ENCODE results near the gene CTCF. TPM values are rescaled to one million over a fixed set of nuclear protein-coding genes. Genes with fewer than 3 reads are reported as not detected.
"Not testable (repeated sequence)": the region's sequence is repeated elsewhere in the genome, so short reads cannot be mapped to it uniquely, and the experiment has no call there.

Gene CTCF
- total RNA-seq, 1 donor from 2014 or later: 25.6 TPM

- no peak for DNase-seq (ENCODE audit: low spot score)
- intact Hi-C loops (cut with DNase I): no loop called here
Observed at GRCh38 chr16:67533024-67533560, 29.2 kb upstream of the CTCF start.

- intact Hi-C loops (cut with DNase I); DNase-seq (ENCODE audit: low spot score): not testable (repeated sequence)
Observed at GRCh38 chr16:67533987-67534386, 28.3 kb upstream of the CTCF start.

GRCh38 chr16:67534431-67534830 is 27.9 kb upstream of the CTCF start:
- intact Hi-C loops (cut with DNase I): no loop called here
- no peak for DNase-seq (ENCODE audit: low spot score)

GRCh38 chr16:67535201-67535600 is 27.1 kb upstream of the CTCF start:
- no peak for DNase-seq (ENCODE audit: low spot score)
- intact Hi-C loops (cut with DNase I): no loop called here

GRCh38 chr16:67537270-67537635 is 25.1 kb upstream of the CTCF start:
- intact Hi-C loops (cut with DNase I): no loop called here

GRCh38 chr16:67537636-67538591 is 24.4 kb upstream of the CTCF start:
- DNase-seq (ENCODE audit: low spot score): peak; percentile 84
- intact Hi-C loops (cut with DNase I): no loop called here

More at GRCh38 chr16:67537270-67537635, 25.1 kb upstream of the CTCF start:
- DNase-seq (ENCODE audit: low spot score): peak; percentile 92

GRCh38 chr16:67538666-67539101 is 23.6 kb upstream of the CTCF start:
- no peak for DNase-seq (ENCODE audit: low spot score)
- intact Hi-C loops (cut with DNase I): no loop called here

GRCh38 chr16:67539271-67539670 is 23.1 kb upstream of the CTCF start:
- intact Hi-C loops (cut with DNase I): no loop called here
- no peak for DNase-seq (ENCODE audit: low spot score)

- no peak for DNase-seq (ENCODE audit: low spot score)
- intact Hi-C loops (cut with DNase I): no loop called here
Observed at GRCh38 chr16:67539691-67540635, 22.4 kb upstream of the CTCF start.

- intact Hi-C loops (cut with DNase I): no loop called here
Observed at GRCh38 chr16:67540756-67541155, 21.6 kb upstream of the CTCF start.

GRCh38 chr16:67541391-67542263 is 20.7 kb upstream of the CTCF start:
- no peak for DNase-seq (ENCODE audit: low spot score)
- intact Hi-C loops (cut with DNase I): no loop called here

More at GRCh38 chr16:67540756-67541155, 21.6 kb upstream of the CTCF start:
- no peak for DNase-seq (ENCODE audit: low spot score)

- DNase-seq (ENCODE audit: low spot score): no peak
- intact Hi-C loops (cut with DNase I): no loop called here
Observed at GRCh38 chr16:67542464-67542863, 19.9 kb upstream of the CTCF start.

- no peak for DNase-seq (ENCODE audit: low spot score)
- intact Hi-C loops (cut with DNase I): no loop called here
Observed at GRCh38 chr16:67543036-67543435, 19.3 kb upstream of the CTCF start.

- DNase-seq (ENCODE audit: low spot score): no peak
- intact Hi-C loops (cut with DNase I): no loop called here
Observed at GRCh38 chr16:67543582-67543981, 18.7 kb upstream of the CTCF start.

GRCh38 chr16:67544329-67544841 is 17.9 kb upstream of the CTCF start:
- no peak for DNase-seq (ENCODE audit: low spot score)

GRCh38 chr16:67544844-67545664 is 17.3 kb upstream of the CTCF start:
- intact Hi-C loops (cut with DNase I): no loop called here

More at GRCh38 chr16:67544329-67544841, 17.9 kb upstream of the CTCF start:
- intact Hi-C loops (cut with DNase I): no loop called here

GRCh38 chr16:67545665-67546024 is 16.7 kb upstream of the CTCF start:
- intact Hi-C loops (cut with DNase I): no loop called here
- DNase-seq (ENCODE audit: low spot score): no peak

More at GRCh38 chr16:67544844-67545664, 17.3 kb upstream of the CTCF start:
- DNase-seq (ENCODE audit: low spot score): no peak

GRCh38 chr16:67546091-67546501 is 16.2 kb upstream of the CTCF start:
- intact Hi-C loops (cut with DNase I): no loop called here

More at GRCh38 chr16:67546091-67546501, 16.2 kb upstream of the CTCF start:
- DNase-seq (ENCODE audit: low spot score): no peak
